HFF-Myc (cell line): ENCODE measurements around the gene KEAP1.
"Not testable (repeated sequence)": the region's sequence is repeated elsewhere in the genome, so short reads cannot be mapped to it uniquely, and the experiment has no call there.

Source experiments
- DNase-seq: peaks from one replicate; pipeline ENCODE4 v3.0.0-alpha.2; 2011; ENCODE audit warnings: low read depth; ENCODE audit errors: extremely low read depth
- H3K4me3 ChIP-seq: replicated peaks from 2 replicates; pipeline ENCODE4 v1.5.1; 2011; ENCODE audit warnings: low read depth, mild to moderate bottlenecking, control low read depth, low read length
- CTCF ChIP-seq: IDR thresholded peaks from 2 replicates; pipeline ENCODE4 v1.5.1; 2012; ENCODE audit warnings: mild to moderate bottlenecking, low read depth, low read length, control low read depth; ENCODE audit errors: missing control alignments

The KEAP1 gene

DNA sequence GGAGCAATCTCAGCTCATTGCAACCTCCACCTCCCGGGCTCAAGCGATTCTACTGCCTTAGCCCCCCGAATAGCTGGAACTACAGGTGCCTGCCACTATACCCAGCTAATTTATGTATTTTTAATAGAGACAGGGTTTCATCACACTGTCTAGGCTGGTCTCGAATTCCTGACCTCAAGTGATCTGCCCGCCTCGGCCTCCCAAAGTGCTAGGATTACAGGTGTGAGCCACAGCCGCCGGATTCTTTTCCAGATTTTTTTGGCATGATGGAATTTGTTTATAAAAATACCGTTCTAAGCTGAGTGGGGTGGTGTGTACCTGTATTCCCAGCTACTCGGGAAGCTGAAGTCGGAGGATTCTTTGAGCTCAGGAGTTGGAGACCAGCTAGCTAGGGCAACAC is 34.5 kb upstream of the KEAP1 start:
- no peak for TF ChIP-seq CTCF
- DNase-seq = no peak
- no peak overlapping the region for H3K4me3 ChIP-seq

- no peak overlapping the region for H3K4me3 ChIP-seq
- no peak for DNase-seq
- no peak for TF ChIP-seq CTCF
Observed at GRCh38 chr19:10535613-10536012, 32.5 kb upstream of the KEAP1 start.

GRCh38 chr19:10533646-10534386 is 30.7 kb upstream of the KEAP1 start:
- no peak for DNase-seq
- TF ChIP-seq CTCF = no peak

DNA sequence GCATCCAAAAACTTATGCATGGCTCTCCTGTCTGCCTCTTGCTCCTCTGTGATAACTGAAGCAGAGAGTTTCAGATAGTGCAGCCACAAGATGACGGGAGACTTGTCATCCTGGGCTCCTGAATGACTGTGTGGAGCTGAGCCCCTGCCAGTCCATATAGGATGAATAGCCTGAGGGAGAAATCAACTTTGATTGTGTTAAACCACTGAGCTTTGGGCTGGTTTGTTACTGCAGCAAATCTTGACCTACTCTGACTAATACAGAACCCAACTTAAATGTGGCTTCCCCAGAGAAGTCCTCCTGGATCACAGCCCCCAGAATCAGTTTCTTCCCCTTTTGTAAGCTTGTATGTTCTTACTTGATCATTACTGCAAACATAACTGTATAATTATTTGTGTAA is 29.3 kb upstream of the KEAP1 start:
- DNase-seq = no peak
- no peak for TF ChIP-seq CTCF
- H3K4me3 ChIP-seq = no peak overlapping the region

More at GRCh38 chr19:10533646-10534386, 30.7 kb upstream of the KEAP1 start:
- no peak overlapping the region for H3K4me3 ChIP-seq

DNA sequence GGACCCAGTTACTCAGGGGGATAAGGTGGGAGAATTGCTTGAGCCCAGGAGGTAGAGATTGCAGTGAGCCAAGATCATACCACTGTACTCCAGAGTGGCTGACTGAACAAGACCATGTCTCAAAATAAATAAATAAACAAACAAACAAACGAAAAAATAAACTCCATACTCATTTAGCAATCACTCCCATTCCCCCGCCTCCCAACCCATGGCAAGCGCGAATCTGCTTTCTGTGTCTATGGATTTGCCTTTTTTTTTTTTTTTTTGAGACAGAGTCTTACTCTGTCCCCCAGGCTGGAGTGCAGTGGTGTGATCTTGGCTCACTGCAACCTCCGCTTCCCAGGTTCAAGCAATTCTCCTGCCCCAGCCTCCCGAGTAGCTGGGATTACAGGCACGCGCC is 23.7 kb upstream of the KEAP1 start:
- DNase-seq, H3K4me3 ChIP-seq: not testable (repeated sequence)

DNA sequence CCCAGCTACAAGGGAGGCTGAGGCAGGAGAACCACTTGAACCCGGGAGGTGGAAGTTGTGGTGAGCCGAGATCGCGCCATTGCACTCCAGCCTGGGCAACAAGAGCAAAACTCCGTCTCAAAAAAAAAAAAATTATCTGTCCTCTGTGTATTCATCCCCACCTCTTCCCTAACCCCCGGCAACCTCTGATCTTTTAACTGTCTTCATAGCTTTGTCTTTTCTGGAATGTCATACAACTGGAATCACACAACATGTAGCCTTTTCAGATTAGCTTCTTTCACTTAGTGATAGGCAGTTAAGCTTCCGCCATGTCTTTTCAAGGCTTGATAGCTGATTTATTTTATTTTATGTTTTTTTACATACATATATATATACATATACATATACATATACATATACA is 22.5 kb upstream of the KEAP1 start:
- DNase-seq = no peak
- H3K4me3 ChIP-seq = no peak overlapping the region
- TF ChIP-seq CTCF = no peak

GRCh38 chr19:10523135-10523636 is 20.0 kb upstream of the KEAP1 start:
- no peak for TF ChIP-seq CTCF
- H3K4me3 ChIP-seq = no peak overlapping the region
- DNase-seq = no peak
